Muscle of arm (tissue), 12 donors: ENCODE results near the gene VAMP8. TPM values are rescaled to one million over a fixed set of nuclear protein-coding genes. Genes with fewer than 3 reads are reported as not detected.
"Not testable (repeated sequence)": the region's sequence is repeated elsewhere in the genome, so short reads cannot be mapped to it uniquely, and the experiment has no call there.

Experiments
- DNase-seq: peaks from one replicate; pipeline ENCODE4 v3.0.0-alpha.2; 2013
- polyA plus RNA-seq, 12 donors: library from polyadenylated mRNA; unstranded; fragments of 120-200 nt; gene quantifications; one replicate each; pipeline ENCODE4 v1.2.1, GENCODE V29; 2013; ENCODE audit not compliant: insufficient read length in 12 of 12

The VAMP8 gene
- polyA plus RNA-seq, 12 donors = 9.6 to 34.0 (median 13.7) TPM; not detected in 1

- no peak for DNase-seq
Observed at GRCh38 chr2:85596486-85597143, 19.2 kb downstream of the VAMP8 start.

GRCh38 chr2:85597241-85597640 lies 19.9 kb downstream of the VAMP8 start:
- DNase-seq = no peak

DNA sequence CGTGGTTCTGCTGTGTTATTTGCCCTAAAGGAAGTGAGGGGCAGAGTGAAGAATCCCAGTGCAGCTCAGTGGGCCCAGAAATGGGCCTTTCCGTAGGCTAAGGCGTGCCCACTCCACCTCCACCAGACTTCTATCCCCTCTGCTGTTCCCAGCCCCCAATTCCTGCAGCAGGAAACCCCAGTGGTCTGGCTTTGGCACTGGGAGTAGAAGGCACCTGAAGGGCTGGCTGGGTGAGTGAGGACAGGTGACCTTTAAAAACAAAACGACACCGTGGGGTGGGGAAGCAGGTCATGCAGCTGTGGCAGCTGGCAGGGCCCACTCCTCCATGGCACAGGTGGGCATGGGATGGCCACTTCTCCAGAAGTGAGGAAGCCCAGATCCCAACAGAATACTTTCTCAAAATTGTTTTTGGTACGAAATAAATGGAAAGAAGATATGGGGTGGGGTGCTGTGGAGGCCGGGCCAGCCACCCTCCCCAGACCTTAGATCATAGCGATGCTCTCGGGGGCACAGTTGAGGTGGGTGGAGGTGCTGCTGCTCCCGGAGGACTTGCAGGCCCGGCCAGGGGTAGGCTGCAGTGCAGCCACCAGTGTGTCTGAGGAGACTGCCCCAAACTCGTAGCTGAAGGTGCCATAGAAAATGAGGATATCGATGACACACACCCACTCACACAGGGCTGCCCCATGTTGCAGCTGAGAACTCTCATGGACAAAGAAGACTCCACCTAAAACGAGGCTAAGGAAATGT lies 21.4 kb downstream of the VAMP8 start:
- no peak for DNase-seq

DNA sequence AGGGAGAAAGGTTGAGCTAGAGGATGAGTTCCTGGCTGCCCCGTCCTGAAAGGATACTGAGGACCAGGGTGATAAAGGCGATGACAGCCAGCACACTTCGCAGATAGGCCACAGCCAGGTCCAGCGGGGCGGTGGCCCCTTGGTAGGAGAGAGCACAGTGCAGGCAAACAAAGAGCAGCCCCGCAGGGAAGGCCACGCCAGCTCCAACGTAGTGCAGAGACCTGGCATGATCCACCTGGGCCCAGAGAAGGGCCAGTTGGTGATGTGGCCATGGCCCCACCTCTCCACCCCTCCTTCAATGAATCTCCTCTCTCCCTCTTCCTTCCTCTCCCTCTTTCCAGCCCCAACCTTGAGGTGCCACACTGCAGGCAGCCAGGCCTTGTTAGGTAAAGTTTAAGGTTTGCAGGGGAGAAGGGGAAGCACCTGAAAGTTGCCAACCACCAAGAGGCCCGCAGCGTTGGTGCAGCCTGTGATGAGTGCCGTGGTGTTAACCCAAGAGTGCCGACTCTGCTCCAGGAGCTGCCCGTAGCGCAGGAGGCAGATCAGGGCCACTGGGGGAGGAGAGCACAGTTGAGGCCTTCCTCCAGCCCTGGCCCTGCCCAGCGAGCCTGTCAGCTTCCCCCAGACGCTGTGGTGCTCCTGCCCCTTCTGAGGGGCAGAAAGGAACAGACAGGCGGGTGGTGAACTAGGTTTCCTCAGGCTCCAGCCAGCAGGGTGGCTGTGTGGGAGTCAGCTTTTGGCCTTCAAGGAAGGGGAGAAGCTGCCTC lies 22.3 kb downstream of the VAMP8 start:
- DNase-seq = no peak

DNA sequence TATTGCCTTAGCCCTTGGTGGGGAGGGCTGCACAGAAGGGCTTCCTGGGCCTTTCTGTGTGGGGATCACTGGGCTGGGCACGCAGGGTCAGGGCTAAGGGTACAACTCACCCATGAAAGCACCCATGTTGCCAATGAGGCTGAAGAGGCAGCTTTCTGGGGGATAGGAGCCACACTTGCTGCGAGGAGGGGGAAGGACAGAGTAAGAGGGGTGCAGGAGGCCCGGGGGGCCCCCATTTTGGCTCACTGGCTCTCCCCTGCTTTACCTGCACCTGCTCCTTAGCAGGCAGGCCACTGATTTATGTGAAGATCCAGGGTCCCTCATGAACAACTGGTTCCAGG lies 22.8 kb downstream of the VAMP8 start:
- DNase-seq = no peak

GRCh38 chr2:85600951-85601770 lies 23.8 kb downstream of the VAMP8 start:
- DNase-seq = no peak

- DNase-seq = no peak
Observed at GRCh38 chr2:85601771-85602475, 24.5 kb downstream of the VAMP8 start.

DNA sequence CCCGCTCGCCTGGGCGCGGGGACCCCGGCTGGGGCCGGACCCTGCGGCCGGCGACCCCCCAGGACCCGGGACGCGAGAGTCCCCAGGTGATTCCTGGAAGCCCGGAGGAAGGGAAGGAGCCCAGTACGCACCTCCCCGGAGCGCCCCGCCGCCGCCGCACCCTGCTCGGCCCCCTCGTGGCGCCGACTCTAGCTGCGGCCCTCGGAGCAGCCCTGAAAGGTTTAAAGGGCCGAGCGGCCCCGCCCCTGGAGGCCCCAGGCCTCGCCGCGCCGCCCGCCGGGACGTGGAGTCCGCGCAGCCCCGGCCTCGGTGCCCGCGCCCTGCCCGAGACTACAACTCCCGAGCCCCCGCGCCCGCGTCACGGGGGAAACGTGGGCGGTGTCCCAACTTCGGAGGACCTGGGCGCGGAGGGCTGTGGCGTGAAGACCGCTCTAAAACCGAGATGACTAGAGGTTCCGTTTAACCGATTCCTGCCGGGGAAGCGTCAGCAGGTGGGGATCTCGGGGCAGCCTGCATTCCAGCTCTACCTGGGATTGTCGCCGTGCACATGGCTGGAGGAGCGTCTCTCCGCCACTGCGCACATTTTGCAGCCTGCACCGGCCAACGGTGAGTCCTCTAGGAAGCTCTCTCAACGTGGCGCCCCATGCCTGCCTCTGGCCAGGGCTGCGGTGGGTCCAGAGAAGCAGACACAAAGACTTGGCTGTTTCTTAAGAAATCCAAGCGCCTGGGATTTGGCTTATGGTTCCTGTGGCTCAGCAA lies 25.3 kb downstream of the VAMP8 start, which contains the start of gene TMEM150A:
TMEM150A (minus strand) TSS at position 223 of the 759 bp plus-strand sequence. CDS start 750 bp downstream, outside the sequence.
- peak; percentile 90 for DNase-seq

DNA sequence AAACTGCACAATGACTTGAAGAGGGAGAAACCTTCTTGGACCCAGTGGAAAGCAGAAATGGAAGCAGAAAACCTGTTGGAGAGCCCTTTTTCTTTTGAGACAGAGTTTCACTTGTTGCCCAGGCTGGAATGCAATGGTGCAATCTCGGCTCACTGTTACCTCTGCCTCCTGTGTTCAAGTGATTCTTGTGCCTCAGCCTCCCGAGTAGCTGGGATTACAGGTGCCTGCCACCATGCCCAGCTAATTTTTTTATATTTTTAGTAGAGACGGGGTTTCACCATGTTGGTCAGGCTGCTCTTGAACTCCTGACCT lies 26.7 kb downstream of the VAMP8 start:
- DNase-seq = not testable (repeated sequence)

DNA sequence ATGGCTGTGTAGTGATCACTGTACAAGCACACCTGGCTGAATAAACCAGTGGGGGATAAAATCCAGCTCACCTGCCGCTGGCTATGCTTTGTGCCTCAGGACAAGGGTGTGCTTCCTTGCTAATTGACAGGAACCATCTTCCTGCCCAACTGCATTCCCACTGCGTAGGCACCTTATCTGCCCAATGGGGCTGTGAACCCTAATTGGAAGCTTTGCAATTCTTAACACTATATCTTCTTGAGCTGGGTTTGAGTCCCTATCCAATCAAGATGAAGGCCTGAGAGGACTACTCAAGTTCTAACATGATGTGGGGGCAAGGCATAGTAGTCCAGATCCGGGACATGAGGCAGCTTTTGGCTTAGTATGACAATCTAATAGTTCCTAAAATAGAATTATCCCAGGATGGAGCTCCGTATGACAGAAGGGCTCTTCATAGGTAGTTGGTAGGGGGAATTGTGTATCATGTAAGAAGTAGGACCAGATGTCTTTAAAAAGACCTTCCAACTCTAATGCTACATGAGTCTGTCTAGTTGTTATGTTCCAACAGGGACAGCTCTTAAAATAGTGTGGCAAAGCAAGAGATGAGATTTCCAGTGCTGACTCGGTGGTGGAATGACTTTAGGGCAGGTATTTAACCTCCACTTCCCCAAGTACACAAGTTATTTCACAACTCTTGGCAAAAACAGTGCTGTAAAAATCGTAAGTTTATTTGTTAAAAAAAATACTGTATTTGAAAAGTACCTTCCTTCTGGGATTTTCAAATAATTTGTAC lies 27.4 kb downstream of the VAMP8 start:
- no peak for DNase-seq

DNA sequence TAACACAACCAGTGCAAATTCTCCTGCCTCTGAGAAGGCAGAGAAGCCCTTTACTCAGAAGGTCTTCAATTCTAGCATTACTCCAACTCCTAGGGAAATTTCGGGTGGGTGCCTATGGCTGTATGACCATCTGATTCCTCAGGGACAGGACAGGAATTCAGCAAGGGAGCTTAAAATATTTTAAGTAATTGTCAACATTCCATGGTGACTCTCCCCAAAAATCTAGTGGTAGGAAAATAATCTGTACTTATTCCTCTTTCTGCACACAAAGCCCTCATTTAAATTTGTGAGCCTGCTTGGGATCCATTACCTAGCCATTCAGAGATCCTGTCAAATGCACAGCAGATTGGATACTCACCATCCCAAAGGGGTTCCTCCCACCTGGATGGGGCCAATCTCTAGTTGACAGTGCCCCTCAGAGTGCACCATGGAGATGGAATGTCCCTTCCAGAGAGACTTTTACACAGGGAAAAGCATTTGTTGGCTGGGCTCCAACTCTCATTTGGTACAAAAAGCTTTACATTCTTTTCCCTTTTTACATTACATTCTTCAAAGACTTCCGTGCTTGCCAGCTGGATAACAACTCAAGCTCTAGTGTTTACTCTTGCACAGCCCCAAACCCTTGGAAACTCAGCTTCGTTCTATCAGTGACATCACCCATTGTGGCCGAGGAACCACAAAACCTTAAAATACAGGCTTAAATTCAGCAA lies 28.2 kb downstream of the VAMP8 start:
- DNase-seq = no peak

DNA sequence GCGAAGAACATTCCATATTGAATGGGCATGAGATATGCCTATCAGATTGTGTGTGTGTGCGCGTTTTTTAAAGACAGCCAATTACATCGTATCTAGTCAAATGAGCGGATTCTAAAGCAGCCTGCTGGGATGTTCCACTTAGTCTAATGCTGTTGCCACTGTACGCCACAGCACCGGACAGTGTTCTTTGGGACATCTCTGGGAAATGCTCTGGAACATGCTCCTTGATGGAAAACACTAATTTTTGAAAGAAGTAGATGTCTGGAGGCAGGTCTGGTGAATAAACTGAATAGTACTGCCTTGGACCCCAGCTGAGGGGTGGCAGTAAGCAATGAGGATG lies 28.7 kb downstream of the VAMP8 start:
- DNase-seq = no peak

- DNase-seq = no peak
Observed at GRCh38 chr2:85607268-85608215, 30.2 kb downstream of the VAMP8 start.

DNA sequence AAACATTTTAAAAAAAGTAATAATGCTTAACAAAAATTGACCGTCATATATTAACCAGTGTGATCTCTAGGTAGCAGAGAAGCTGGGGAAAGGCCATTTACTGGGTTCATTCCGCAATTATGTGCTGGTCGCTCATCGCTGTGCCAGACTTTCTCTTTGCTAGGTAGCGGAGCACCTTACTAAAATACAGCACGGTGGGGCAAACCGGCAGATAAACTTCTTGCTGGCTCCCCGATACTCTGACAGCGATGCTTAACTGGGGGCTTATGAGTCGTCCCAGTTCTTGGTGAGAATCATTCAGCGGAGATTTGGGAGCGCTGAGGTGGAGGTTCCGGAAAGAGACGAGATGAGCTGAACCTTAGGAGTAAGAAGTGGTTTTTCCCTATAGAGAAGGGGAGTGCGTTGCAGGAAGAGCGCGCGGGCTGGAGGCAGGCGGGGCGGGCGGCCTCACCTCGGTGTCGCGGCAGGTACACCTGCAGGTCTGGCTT lies 33.9 kb downstream of the VAMP8 start:
- no peak for DNase-seq

DNA sequence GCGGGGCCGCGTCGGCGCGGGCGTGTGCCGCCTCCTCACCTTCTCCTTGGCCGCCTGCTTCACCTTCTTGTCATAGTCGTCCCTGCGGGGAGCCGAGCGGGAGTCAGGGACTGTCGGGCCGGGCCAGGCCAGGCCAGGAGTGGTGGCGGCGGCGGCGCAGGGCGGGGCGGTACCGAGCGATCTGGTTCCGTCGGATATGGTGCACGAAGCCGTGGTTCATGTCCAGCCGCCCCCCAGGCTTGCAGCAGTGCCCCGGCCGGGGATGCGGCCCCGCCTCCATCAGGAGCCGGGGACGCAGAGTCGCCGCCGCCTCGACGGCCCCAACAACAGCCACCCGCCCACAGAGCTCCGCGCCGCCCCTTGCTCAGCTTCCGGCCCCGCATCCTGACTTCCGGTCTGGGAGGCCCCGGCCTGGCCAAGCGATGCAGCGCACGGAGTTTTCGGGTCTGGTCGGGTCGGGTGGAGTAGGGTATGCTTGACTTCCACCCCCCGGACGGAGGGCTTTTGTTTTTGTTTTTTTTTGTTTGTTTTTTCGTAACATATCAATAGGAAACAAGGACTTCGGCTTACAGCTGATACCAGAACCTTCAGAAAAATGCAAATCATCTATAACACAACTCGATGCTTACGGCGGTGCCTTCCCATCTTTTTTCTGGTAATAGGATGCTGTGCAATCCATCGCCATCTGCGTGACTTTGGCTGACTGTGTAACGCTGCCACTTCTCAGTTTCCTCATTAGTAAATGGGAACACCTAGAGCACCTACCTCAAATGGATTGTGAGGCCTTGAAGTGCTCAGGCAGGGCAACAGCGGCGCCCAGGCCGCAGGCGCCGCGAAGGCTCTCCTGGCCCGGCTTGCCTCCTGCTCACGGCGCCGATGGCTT lies 34.6 kb downstream of the VAMP8 start, which contains the start of gene C2orf68:
C2orf68 (minus strand) TSS at position 362 of the 883 bp plus-strand sequence; CDS start at position 280, 82 bp downstream.
- DNase-seq = peak; percentile 94

GRCh38 chr2:85613717-85614515 lies 36.5 kb downstream of the VAMP8 start:
- DNase-seq = no peak
